Stimulated activated CD4-positive, alpha-beta T cell treated with anti-CD3 and anti-CD28 coated beads, TNF-alpha, amount 100 ng/mL, for 4 hours (primary cell): ENCODE measurements around the gene MMP11.
A peak's percentile ranks its signal among the peaks of the same experiment; 100 is the strongest.

Experiments
- DNase-seq, 3 experiments: peaks; one replicate each; pipeline ENCODE4 v3.0.0-alpha.2; 2020; ENCODE audit warnings: low read depth in 3 of 3

MMP11 gene

DNA sequence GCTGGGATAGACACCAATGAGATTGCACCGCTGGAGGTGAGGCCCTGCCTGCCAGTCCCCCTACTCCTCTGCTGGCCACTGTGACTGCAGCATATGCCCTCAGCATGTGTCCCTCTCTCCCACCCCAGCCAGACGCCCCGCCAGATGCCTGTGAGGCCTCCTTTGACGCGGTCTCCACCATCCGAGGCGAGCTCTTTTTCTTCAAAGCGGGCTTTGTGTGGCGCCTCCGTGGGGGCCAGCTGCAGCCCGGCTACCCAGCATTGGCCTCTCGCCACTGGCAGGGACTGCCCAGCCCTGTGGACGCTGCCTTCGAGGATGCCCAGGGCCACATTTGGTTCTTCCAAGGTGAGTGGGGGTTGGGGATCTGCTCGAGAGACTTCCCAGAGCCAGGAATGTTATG lies 8.4 kb downstream of the MMP11 start:
- DNase-seq: no peak

DNA sequence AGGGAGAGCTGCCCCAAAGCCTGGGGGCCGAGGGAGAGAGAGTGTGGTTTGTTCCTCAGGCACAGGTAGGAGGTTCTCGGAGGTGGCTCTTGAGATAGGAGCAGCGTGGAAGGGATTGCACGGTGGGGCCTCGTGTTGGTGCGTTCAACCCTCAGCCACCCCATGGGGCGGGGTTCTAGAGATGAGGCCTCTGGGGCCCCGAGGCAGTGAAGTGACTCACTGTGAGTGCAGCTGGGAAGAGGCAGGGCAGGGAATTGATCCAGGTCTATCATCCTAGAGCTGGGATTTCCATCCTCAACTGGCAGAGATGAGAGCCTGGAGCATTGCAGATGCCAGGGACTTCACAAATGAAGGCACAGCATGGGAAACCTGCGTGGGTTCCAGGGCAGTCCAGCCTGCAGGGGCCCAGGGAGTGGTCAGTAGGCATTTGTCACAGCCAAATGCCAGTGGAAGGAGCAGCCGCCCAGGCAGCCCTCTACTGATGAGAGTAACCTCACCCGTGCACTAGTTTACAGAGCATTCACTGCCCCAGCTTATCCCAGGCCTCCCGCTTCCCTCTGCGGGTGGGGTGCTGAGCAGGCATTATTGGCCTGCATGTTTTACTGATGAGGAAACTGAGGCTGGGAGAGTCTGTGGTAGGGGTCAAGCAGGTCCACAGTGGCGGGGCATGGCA lies 9.0 kb downstream of the MMP11 start:
- no peak for DNase-seq

GRCh38 chr22:23782252-23782651 lies 9.6 kb downstream of the MMP11 start:
- DNase-seq: no peak

DNA sequence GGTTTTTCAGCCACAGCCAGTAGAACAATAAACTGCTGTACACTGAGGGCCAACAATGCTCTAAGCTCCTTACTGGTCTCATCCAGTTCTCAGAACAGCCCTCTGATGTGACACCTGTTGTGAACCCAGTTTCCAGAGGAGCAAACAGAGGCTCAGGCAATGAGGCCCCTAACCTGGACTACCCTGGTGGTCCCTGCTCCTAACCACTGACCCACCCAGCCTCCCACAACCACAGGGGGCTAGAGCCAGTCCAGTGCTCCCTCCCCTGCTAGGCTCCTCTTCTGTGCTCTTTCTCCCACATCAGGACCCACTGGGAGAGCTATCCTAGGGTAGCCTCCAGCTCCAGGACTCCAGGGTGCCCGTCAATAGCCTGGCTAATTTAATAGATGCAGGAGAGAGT lies 10.1 kb downstream of the MMP11 start:
- no peak for DNase-seq

- no peak for DNase-seq
These were observed 10.9 kb downstream of the MMP11 start for GRCh38 chr22:23783265-23784150.

DNA sequence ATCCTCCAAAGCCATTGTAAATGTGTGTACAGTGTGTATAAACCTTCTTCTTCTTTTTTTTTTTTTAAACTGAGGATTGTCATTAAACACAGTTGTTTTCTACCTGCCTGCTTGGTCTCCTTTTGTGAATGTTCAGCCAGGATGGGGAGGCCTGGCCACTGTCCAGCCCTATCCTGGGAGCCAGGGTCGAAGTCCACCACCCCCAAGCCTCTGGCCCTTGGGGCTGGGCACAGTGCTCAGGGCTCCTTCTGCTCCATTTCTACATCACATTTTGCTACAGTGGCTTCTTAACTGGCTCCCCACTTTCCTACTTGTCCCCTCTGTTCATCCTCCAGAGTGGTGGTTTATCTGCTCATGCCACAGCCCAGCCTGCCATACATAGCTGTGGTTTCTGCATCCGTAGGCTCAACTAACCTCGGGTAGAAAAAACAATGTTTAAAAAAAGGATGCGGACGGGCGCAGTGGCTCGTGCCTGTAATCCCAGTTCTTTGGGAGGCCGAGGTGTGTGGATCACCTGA lies 11.6 kb downstream of the MMP11 start:
- DNase-seq: no peak

GRCh38 chr22:23786261-23786710 lies 13.6 kb downstream of the MMP11 start:
- DNase-seq: no peak

DNA sequence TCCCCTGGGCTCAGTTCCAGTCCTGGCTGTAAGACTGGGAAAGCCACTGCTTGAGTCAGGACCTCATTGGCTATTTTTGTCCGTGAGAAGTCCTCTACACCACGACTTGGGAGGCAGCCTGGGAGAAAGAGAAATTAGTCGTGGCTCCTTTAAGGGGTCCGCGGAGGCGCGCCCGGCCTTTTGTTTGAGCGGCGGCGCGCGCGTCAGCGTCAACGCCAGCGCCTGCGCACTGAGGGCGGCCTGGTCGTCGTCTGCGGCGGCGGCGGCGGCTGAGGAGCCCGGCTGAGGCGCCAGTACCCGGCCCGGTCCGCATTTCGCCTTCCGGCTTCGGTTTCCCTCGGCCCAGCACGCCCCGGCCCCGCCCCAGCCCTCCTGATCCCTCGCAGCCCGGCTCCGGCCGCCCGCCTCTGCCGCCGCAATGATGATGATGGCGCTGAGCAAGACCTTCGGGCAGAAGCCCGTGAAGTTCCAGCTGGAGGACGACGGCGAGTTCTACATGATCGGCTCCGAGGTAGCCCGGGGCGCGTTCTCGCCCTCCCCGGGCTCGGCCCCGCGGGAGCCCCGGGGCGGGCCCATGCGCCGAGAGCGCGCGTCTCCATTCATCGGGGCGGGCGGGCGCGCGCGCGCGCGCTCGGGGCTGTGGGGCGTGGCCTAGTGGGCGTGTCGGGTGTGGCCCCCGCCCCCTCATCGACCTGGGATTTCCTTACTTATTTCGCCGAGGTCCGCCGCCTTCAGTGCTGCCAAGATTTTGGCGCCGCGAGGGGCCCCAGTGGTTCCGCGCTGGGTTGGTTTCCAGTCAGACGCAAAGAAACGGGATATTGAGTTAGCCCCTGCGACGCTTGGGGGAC lies 14.3 kb downstream of the MMP11 start, which contains the start of gene SMARCB1:
Gene SMARCB1, plus strand, starts transcription at position 215 of the 848 bp plus-strand sequence. Its CDS starts 204 bp downstream, at position 419.
- DNase-seq: peak; percentile 81 to 87 (median 85)

DNA sequence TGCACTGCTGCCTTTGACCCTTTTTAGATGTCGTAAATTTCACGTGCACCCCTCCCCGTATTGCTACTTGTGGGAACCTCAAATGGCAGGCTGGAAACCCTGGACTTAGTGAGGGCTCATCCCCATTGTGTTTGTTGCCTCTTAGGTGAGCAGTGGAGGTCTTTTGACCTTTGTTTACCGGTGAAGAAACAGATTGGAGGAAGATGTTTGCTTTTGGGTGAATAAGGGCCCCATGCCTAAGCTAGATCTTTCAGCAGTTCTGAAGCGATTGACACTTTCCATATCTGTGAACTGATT lies 14.9 kb downstream of the MMP11 start:
- no peak for DNase-seq

GRCh38 chr22:23787910-23788309 lies 15.3 kb downstream of the MMP11 start:
- no peak for DNase-seq

DNA sequence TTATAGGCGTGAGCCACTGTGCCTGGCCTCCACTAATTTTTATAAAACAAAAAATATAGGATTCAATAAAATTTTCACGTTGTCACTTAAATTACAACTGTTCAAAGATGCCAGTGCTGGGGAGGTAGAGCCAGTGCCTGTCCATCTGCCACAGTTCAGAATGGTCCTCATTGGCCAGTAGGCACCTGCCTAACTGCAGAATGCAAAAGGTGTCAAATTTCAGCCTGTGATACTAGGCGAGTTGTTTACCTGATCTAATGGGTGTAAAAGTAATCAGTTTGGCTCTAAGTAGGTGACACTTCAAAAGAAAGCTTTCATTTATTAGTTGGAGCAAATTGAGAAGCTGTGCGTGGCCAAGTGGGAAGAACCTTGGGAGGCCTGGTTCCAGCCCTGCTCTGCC lies 16.5 kb downstream of the MMP11 start:
- no peak for DNase-seq

DNA sequence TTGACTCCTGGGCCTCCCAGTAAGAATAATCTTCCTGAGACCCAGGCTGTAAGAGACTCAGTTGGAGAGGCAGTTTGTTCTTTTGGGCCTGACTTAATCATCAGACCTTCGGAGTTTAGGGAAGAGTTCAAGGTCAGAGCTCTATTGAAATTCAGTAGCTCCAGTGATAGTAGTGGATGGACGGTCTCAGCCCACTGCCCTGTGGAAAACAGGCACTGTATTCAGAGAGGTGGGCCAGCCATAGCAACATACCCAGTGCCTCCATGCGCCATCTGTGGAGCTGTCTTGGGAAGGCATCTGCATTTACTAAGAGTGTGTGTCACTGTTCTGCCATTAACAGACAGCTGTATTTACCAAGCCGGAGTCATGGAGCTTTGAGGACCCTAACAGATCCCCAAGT lies 17.0 kb downstream of the MMP11 start:
- no peak for DNase-seq

DNA sequence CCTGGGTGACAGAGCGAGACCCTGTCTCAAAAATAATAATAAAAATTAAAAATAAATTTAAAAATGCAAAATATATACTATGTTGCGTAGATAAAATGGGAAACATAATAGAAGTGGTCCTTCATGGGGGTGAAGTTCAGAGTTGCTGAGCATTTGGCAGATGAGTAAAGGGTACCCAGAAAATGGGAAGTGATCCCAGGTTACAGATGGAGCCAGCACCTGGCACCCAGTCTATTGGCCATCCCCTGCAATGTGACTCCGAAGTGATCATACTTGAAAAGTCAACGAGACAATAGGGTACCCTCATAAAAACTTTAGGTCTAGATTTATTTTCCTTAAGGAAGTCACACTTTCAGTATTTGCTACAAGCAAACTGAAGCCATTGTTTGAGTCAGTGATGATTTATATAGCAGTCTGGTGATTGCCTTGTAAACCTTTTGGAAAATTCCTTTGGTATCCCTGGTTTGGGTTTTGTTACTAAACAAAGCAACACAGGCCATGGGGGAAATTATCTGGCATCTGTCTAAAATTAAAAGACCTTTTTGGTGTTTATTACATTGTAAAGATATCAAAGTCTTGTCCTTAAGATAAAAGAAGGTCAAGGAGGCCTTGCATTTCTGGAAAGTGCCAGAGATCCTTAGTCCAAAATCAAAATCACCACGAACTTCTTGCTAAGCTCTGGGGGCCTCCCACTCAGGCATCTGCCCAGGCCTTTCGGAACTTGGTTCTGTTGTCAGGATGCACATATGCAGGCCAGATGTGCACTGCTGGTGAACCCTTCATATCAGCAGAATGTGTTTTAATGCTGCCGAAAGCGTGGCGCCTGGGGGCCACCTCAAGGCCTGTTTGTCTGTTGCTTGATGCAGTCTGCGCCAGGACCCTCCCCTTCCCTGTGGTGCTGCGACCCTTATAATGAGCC lies 18.4 kb downstream of the MMP11 start:
- no peak for DNase-seq

GRCh38 chr22:23791738-23792645 lies 19.3 kb downstream of the MMP11 start:
- no peak for DNase-seq

DNA sequence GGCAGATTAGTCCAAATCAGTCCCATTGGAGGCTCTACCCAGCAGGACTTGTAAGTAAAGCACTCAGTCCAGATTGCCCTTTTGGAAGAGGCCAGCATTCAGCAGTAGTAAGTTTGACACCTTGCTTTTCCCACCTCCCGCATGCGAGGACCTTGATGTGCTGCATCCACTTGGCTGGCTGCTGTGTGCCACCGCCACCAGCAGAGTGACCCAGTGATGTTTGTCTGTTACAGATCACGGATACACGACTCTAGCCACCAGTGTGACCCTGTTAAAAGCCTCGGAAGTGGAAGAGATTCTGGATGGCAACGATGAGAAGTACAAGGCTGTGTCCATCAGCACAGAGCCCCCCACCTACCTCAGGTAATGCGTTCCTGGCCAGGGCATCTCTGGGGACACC lies 20.7 kb downstream of the MMP11 start:
- DNase-seq: no peak

DNA sequence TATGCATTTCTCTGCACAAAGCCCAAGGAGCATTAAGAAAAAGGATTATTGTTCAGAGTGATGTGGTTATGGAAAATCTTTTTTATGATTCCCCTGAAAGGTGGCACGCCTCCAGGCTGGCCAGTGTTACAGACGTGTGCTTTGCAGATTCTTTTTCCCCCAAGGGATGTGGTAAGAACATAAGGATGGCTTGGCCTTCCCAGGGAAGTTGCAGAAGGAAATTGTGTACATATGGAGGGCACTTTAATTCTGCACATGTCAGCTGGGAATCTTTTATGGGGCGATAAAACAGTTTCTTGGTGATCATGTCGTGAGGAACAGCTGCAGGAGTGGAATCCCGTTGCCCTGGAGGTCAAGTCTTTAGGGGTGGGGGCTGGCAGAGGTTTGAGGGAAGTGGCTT lies 23.8 kb downstream of the MMP11 start:
- no peak for DNase-seq

- DNase-seq: no peak
These were observed 27.9 kb downstream of the MMP11 start for GRCh38 chr22:23800297-23801237.

DNA sequence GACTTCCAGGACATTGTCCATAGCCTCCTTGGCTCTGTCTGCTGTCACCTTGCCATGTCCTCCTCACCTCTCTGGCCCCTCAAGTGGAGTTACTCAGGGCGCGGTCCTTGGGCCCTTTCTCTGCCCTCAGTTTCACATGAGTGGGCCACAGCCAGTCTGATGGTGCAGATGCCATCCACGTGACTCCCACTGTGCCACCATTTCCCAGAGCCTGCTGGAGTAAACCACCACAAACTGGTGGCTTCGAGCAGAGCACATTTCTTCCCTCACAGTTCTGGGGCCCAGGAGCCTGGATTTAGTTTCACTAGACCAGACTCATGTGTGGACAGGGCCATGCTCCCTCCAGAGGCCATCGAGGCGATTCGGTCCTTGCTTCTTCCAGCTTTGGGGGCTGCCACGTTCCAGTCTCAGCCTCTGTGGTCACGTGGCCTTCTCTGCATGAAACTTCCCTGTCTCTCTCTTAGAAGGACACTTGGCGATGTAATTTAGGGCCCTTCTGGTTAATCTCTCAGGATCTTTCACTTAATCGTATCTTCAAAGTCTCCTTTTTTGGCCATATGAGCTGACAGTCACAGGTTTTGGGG lies 28.7 kb downstream of the MMP11 start:
- no peak for DNase-seq
